CD4-positive, CD25-positive, alpha-beta regulatory T cell (primary cell): Measurements from ENCODE around the gene SSUH2. TPM values are rescaled to one million over a fixed set of nuclear protein-coding genes. Genes with fewer than 3 reads are reported as not detected.

ENCODE experiments used
- polyA plus RNA-seq, 4 donors: library from polyadenylated mRNA; unstranded; fragments of 300-500 nt; fragmentation: Illumina TruSeq; gene quantifications; one replicate each; pipeline ENCODE4 v1.2.3, GENCODE V29; 2021
- total RNA-seq: library from RNA; stranded (reverse); gene quantifications from one replicate; pipeline ENCODE4 v1.2.3, GENCODE V29; 2022

The SSUH2 gene
- total and polyA plus RNA-seq, 5 donors from 2014 or later: not detected

Other genes starting within 250 kb of the SSUH2 start
- 5.6 TPM for gene LMCD1, start 143.0 kb downstream of the SSUH2 start, total RNA-seq
- gene LMCD1, start 143.0 kb downstream of the SSUH2 start, polyA plus RNA-seq: 10 to 100 TPM; 13.3 to 27.7 (median 18.7) TPM
- not detected for gene CAV3, start 89.0 kb upstream of the SSUH2 start, total RNA-seq
- gene CAV3, start 89.0 kb upstream of the SSUH2 start, polyA plus RNA-seq: not detected
- 0.17 TPM for gene OXTR, start 124.8 kb upstream of the SSUH2 start, total RNA-seq
- not detected for gene OXTR, start 124.8 kb upstream of the SSUH2 start, polyA plus RNA-seq